ENCODE results near the gene ANKRD13B.
"Not testable (repeated sequence)": the region's sequence is repeated elsewhere in the genome, so short reads cannot be mapped to it uniquely, and the experiment has no call there.

The ANKRD13B gene

GRCh38 chr17:29648005-29648404 lies 55.1 kb downstream of the ANKRD13B start:
- no peak for DNase-seq (ENCODE audit: extremely low read depth, low read depth)
- TF ChIP-seq CTCF (IDR thresholded peaks at IDR 0.05; ENCODE audit: low read depth, low read length), result no peak

- TF ChIP-seq CTCF (IDR thresholded peaks at IDR 0.05; ENCODE audit: low read depth, low read length), result no peak
- DNase-seq (ENCODE audit: extremely low read depth, low read depth), result no peak
These were observed 56.4 kb downstream of the ANKRD13B start for GRCh38 chr17:29649359-29649758.

- TF ChIP-seq CTCF (IDR thresholded peaks at IDR 0.05; ENCODE audit: low read depth, low read length), result no peak
- no peak for DNase-seq (ENCODE audit: extremely low read depth, low read depth)
These were observed 57.5 kb downstream of the ANKRD13B start for GRCh38 chr17:29650396-29650795.

GRCh38 chr17:29651913-29652312 lies 59.0 kb downstream of the ANKRD13B start:
- not testable (repeated sequence) for DNase-seq (ENCODE audit: extremely low read depth, low read depth)

- no peak for TF ChIP-seq CTCF (IDR thresholded peaks at IDR 0.05; ENCODE audit: low read depth, low read length)
- DNase-seq (ENCODE audit: extremely low read depth, low read depth), result no peak
These were observed 60.0 kb downstream of the ANKRD13B start for GRCh38 chr17:29652976-29653375.

GRCh38 chr17:29653995-29654714 lies 61.2 kb downstream of the ANKRD13B start:
- DNase-seq (ENCODE audit: extremely low read depth, low read depth), result no peak
- TF ChIP-seq CTCF (IDR thresholded peaks at IDR 0.05; ENCODE audit: low read depth, low read length), result no peak

GRCh38 chr17:29655323-29655722 lies 62.4 kb downstream of the ANKRD13B start:
- no peak for DNase-seq (ENCODE audit: extremely low read depth, low read depth)
- no peak for TF ChIP-seq CTCF (IDR thresholded peaks at IDR 0.05; ENCODE audit: low read depth, low read length)

- TF ChIP-seq CTCF (IDR thresholded peaks at IDR 0.05; ENCODE audit: low read depth, low read length), result no peak
- no peak for DNase-seq (ENCODE audit: extremely low read depth, low read depth)
These were observed 66.2 kb downstream of the ANKRD13B start for GRCh38 chr17:29659155-29659554.

Data from AG09319 (cell line).